HuH-7 (cell line): ENCODE data around the gene PPP1R7.
A peak's percentile ranks its signal among the peaks of the same experiment; 100 is the strongest.

Experiments
- DNase-seq: peaks from one replicate; pipeline ENCODE4 v3.0.0; 2011; ENCODE audit warnings: low spot score

PPP1R7 gene

GRCh38 chr2:241140445-241140840 is 9.8 kb upstream of the PPP1R7 start:
- no peak for DNase-seq

DNA sequence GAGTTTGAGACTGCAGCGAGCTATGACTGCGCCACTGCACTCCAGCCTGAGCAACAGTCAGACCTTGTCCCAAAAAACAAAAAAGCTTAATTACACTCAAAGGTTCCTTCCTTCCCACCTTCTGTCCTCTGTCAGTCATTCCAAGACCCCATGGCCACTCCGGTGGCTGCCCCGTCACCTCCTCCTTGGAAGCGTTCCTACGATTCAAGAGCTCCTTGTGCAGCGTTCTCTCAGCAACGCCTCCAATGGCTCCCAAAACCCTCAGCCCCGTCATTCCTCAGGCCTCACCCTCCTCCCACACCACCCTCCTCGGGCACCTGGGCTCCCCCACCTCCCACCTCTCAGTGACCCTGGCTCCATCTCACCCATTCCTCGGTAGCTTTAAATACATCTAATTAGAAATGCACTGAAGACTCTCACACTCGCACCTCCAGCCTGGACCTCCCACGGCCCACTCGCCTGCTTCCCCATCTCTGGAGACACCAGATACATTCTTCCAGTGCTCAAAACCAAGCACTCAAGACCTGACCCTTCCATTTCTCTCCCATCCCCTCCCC is 9.0 kb upstream of the PPP1R7 start:
- DNase-seq: no peak

DNA sequence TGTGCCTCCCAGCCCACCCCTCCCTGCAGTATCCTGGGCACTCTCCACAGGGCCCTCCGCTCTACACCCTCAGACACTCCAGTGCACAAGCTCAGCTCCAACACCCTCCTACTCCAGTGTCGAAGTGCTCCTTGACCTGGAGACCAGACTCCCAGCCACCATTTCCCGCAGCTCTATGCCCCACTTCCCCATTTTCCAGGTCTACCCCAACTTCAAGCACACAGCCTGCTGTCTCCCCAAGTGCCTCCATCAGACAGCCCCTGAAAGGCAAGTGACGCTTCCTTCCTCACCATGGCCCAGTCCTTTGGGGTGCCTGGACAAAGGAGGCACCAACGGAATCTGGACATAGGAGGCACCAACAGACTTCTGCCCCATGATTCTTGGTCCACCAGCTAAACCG is 8.2 kb upstream of the PPP1R7 start:
- DNase-seq: no peak

DNA sequence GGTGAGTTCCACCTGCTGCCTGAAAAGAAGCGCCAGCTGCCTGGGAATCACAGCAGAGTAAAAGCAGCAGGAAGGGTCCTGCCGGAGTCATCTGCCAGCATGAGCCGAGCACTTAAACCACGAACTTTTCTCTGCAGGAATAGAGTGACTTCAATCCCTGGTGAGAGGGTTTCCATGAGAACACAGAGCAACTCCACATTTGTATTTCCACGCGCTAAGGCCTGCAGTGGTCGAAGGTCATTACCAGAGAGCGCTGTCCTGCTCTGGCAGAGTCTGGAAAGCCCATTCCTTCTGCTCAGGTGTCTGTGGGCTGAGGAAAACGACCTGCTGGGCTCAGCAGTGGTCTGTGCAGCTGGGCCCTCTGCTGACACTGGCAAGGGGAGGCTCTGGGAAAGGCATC is 7.7 kb upstream of the PPP1R7 start:
- DNase-seq: no peak

GRCh38 chr2:241146286-241146685 is 4.0 kb upstream of the PPP1R7 start:
- DNase-seq: no peak

DNA sequence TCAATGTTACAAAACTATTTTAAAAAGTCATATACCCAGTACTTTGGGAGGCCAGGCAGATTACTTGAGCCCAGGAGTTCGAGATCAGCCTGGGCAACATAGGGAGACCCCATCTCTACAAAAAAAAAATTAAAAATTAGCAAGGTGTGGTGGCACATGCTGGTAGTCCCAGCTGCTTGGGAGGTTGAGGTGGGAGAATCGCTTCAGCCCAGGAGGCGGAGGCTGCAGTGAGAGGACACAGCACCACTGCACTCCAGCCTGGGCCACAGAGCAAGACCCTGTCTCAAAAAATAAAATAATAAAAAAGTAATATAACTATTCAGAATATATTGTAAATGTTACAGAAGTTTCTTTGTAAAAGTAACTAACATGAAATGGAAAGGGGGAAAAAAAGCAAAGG is 2.9 kb upstream of the PPP1R7 start:
- no peak for DNase-seq

DNA sequence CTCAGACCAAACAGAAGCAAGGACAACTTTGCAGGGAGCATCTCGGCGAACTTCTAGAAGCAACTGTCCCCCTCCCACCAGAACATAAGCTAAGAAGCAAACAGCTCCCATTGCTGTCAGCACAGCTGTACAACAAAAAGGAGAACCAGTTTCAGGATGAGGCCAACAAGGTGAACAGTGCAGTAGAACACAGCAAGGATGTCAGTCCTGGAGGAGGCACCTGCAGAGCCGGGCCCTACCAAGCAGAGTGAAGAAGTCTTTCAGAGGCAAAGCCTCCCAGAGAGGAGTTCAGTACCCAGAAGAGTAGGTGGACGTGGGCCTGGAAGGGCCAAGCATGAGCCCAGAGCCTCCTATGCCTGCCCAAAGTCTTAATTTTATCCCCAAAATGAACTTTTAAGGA is 2.0 kb upstream of the PPP1R7 start:
- no peak for DNase-seq

DNA sequence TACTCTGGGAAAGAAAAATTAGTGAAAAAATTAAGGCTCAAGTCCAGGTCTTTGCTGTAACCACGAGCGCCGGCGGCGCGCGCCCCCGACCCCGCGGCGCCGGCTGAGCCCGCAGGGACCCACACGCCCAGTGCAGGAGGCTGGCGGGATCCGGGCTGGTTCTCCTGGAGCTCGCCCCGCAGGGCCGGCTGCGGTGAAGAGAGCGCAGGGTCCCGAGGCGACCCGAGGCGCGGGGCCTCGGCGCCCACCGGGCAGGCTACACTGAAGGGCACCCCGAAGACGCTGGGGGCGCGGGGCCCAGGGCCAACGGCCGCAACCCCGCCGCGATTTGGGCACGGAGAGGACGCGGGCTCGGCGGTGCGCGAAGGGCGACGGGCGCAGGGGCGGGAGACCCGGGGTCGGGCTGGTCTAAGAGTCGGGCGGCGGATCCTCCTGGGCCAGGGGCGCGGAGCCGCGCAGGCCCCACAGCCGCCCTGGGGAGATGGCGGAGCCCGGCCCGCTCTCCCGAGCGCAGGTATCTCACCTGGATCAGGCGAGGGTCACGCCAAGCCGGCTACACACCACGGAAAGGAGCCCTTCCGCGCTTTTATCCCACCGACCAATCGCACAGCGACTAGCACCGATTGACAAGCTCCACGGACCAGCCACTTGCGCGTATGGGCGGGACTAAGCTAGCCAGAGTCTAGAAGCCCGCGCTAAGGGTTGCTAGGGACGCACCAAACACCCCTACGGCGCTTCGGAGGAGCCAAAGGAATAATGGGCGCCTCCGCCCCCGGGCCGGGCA is 1.2 kb upstream of the PPP1R7 start, which contains the start of gene PASK:
TSS of gene PASK (minus strand) at position 582 of the 784 bp plus-strand sequence. CDS start 6,440 bp downstream, outside the sequence.
- DNase-seq: peak; percentile 97

- no peak for DNase-seq
These were observed 667 bp upstream of the PPP1R7 start for GRCh38 chr2:241149675-241149924.

- peak; percentile 23 for DNase-seq
These were observed 628 bp downstream of the PPP1R7 start for GRCh38 chr2:241150660-241151530.

DNA sequence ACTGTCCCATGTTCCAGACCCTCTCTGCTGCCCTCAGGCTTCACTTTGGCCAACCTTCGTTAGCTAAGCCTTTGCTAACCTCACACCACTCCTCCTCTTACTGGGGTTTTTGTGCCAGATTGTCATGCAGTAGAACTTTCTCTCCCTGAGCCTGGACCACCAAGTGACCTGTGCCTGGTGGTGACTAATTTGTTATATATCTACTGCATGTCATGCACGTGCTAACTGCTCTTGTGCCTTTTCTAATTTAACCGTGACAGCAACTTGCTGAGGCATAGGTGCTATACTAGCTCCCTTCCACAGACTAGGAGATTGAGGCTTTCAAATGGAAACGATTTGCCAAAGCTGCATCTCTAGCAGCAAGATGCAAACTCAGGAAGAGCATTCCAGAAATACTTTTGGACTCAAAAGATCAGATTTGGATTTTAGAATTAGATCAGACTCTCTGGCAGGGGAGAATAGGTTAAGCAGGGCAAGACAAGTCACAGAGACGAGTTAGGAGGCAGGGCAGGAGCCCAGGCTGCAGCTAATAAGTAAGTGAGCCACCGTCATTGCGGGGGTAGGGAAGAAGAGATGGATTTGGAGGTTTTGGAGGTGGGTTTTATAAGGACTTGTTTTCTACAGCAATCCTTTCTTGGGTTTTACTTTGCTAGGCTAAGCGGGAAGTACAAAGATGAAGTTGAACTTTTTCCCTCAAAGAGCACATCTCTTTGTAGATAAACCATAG is 1.8 kb downstream of the PPP1R7 start:
- DNase-seq: no peak

DNA sequence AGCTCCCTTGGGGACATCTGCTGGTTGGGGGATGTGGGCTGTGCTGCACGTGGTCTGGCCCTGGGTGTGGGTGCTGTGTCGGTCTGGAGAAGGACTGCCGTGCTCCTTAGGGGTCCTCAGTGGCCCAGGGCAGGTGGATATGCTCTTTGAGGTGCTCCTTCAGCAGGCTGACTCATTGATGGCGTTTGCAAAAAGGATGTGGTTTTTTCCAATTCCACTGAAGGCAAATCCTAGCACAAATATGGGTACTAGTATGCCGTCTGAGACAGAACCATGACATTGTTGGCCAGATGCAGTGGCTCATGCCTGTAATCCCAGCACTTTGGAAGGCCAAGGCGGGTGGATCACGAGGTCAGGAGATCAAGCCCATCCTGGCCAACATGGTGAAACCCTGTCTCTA is 3.3 kb downstream of the PPP1R7 start:
- no peak for DNase-seq

- DNase-seq: no peak
These were observed 4.6 kb downstream of the PPP1R7 start for GRCh38 chr2:241154915-241155314.

DNA sequence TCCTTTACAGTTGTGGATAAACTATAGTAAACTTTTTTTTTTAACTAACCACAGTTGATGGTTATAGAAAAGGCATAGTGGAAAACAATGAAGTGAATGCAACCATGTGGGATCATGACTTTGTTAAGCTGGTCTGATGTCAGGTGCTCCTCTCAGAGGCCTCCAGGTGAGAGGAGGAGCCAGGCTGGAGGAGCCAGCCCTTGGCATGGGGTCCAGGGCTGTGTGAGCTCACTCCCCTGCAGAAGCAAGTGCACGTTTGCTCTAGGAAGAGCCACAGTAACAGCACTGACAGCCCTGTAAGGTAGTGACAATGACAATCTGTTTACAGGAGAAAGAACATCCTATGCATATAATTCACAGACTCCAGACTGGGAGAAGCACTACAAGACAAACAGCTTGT is 5.7 kb downstream of the PPP1R7 start:
- DNase-seq: no peak

DNA sequence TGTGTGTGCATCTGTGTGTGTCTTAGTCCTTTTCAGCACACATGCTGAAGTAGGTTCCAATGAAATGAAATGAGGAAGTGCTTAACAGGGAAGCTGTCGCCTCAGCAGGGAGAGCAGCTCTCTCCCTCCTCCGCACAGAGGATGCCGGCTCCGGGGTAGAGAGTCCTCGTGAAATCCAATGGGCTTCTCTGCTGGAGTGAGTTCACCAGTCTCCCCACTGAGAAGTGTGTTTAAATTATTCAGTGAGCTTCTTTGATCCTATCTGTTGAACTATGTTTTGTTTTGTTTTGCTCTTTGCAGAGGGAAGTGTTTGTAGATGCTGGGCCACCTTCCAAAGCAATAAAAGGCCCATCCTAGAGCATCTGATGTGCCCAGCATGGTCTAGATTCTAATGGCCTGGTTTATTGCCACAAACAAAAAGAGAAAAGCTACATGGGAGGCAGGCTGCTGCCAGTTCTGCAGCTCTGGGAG is 6.7 kb downstream of the PPP1R7 start:
- DNase-seq: no peak

DNA sequence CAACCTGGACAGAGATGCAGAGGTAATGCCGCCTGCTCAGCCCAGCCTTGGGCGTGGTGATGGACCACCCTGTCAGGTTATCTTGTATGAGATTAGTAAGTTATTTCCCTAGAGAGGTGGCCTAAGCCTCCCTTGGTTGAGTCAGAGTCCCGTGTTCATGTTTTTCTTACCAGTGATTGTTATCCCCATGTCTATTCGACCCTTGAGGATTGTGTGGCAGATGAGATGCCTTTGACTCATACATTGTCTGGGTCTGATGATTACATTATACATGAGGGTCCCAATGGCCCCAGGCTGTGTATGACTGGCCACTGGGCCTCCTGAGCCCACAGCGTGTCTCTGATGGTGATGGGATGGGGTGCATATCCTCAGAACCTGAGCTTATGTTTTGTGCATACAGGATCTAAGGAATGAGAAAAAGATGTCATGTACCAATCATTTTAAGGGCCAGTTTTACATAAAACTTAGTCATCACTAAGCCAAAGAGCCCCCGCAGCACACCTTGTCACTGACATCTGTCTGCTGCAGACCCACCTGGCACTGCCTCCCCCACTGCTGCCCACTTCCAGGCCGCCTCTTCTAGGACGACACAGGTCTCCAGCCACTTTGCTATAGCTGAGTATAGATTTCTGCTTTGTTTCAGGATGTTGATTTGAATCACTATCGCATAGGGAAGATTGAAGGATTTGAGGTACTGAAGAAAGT is 7.7 kb downstream of the PPP1R7 start:
- DNase-seq: no peak

- DNase-seq: no peak
These were observed 8.3 kb downstream of the PPP1R7 start for GRCh38 chr2:241158546-241158900.

- DNase-seq: no peak
These were observed 8.8 kb downstream of the PPP1R7 start for GRCh38 chr2:241159116-241159515.

- DNase-seq: no peak
These were observed 10.1 kb downstream of the PPP1R7 start for GRCh38 chr2:241160318-241160717.

- no peak for DNase-seq
These were observed 11.5 kb downstream of the PPP1R7 start for GRCh38 chr2:241161646-241162281.

DNA sequence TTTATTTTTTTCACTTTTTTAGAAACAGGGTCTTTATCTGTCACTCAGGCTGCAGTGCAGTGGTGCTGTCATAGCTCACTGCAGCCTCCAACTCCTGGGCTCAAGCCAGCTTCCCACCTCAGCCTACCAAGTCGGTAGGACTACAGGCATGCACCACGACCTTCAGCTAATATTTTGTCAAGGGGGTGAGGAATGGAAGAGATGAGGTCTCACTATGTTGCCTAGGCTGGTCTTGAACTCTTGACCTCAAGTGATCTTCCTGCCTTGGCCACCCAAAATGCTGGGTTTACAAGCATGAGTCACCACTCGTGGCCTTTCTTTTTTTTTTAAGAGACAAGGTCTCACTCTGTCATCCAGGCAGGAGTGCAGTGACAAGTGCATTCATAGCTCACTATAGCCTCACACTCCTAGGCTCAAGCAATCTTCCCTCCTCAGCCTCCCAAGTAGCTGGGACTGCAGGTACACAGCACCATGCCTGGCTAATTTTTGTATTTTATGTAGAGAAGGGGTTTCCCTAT is 13.4 kb downstream of the PPP1R7 start:
- DNase-seq: no peak
